Activated T-cell treated with anti-CD3 and anti-CD28 coated beads for 24 hours (primary cell): ENCODE measurements around the gene LOX.
"Not testable (repeated sequence)": the region's sequence is repeated elsewhere in the genome, so short reads cannot be mapped to it uniquely, and the experiment has no call there.

Experiments
- DNase-seq: peaks from one replicate; pipeline ENCODE4 v3.0.0-alpha.2; 2020; ENCODE audit warnings: low read depth

LOX gene

DNA sequence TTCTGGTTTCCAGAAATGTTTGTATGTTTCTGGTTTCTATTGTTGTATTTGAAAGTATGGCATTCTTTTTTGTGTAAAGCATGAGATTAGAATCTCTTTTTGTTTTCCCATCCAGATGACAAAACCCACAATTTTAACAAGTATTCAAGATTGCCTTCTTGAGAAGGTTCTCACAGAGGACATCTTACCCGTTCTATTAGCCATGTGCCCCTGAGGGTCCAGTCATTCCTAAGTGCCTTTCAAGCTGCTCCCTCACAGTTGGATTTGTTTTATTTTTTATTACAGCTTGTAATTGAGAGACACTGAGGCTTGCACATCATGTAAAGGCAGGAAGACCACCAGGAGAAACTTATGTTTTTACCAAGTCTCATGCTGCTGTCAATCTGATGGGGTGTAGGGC, 19.3 kb upstream of the LOX start:
- no peak for DNase-seq

- DNase-seq = no peak
Observed at GRCh38 chr5:122095158-122095557, 17.1 kb upstream of the LOX start.

- DNase-seq = not testable (repeated sequence)
Observed at GRCh38 chr5:122094251-122094650, 16.2 kb upstream of the LOX start.

DNA sequence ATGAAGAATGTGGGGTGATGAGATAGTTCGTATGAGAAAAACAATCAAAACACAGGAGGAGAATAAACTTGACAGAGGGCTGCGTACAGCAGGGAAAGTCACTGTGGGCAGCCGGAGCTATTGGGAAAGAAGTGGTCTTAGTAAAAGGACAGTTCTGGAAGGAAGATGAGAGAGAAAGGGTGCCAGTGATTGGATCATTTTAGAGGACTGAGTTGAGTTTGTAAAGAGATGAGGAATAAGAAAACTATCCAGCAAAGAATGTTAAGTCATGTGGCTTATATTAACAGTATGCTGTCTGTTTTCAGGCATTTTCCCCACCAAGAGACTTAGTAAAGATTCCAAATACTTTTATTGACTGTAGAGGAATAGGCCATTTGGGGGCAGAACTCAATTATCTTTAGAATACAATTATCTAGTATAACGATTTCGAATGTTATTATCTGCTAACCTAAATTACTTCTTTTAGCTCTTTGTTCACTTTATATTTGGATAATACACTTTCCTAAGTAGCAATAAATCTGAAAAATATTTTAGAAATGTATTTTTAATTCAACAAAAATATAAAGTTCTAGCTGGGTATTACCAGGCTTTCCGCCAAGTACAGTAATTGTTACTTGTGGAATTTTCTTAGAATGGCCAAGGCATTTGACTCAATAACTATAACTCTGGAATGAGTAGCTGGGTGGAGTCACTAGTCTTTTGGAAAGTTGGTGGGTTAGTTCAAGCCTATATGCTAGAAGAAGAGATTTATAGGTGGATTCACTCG, 15.5 kb upstream of the LOX start:
- no peak for DNase-seq

GRCh38 chr5:122091936-122092600, 14.0 kb upstream of the LOX start:
- DNase-seq = no peak

GRCh38 chr5:122089096-122090013, 11.3 kb upstream of the LOX start:
- no peak for DNase-seq

GRCh38 chr5:122085041-122085440, 7.0 kb upstream of the LOX start:
- DNase-seq = no peak

- no peak for DNase-seq
Observed at GRCh38 chr5:122083535-122083934, 5.5 kb upstream of the LOX start.

DNA sequence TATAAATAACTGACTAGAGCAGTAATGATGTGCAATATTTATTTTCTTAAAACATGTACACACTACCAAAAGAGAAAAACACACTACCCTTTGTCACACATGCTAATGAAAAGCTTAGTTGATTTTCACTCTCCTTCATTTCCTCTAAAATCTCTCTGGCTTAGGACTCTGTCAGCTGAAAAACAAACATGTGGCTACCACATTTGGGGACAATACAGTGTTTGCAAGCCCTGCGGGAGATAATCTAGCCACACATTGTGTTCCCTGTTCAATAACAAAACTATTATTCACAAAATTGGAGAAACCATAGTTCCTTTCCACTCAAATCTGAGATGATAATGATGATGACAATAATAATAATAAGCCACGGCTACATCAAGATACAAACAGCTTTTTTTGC, 3.5 kb upstream of the LOX start:
- no peak for DNase-seq

- DNase-seq = no peak
Observed at GRCh38 chr5:122077366-122078115, 518 bp downstream of the LOX start.

GRCh38 chr5:122076669-122077365, 1.2 kb downstream of the LOX start:
- no peak for DNase-seq

GRCh38 chr5:122076050-122076461, 2.0 kb downstream of the LOX start:
- no peak for DNase-seq

DNA sequence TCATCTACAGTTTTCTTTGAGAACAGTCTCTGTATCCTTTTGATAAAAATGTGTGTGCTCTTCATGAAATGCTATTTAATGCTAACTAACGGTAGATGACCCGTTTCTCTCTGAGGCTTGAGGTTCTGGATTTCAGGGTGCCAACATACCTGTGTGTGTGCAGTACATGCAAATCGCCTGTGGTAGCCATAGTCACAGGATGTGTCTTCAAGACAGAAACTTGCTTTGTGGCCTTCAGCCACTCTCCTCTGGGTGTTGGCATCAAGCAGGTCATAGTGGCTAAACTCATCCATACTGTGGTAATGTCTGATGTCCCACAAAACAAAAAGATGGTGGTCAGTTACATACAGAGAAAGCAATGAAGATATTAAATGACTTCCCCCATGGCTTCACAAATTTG, 4.2 kb downstream of the LOX start:
- DNase-seq = no peak

DNA sequence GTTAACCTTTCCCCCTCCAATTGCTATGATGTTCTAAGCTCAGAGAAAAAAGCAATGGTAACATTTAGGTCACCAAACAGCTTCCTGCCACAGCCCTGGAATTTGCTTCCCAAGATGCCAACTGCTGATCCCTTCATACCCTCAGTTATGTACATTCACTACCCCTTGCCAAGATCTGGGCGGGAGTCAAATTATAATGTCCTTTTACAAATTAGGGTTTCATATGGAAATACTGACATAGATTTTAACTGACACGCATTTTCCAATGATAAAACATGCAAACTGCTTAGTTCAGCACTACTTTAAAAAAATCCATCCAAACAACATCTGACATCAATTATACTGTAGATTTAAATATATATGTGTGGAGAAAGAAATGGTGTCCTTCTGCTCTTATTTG, 5.0 kb downstream of the LOX start:
- DNase-seq = no peak

DNA sequence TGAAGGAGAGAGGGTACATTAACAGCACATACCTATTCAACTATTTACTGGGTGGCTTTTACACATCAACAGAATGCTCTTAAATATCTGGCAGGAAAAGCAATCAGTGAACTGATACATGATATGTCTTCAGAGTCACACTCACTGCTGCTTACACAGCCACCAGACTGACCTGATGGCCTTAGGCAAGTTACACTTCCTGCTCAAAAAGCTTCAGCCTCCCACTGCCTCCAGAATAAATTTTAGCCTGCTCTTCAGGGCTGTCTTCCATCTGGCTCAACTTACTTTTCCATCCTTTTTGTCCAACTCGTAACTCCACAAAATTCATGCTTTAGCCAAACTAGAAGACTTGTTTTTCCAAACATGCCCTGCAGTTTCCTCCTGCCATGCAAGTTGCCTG, 10.7 kb downstream of the LOX start:
- DNase-seq = no peak

DNA sequence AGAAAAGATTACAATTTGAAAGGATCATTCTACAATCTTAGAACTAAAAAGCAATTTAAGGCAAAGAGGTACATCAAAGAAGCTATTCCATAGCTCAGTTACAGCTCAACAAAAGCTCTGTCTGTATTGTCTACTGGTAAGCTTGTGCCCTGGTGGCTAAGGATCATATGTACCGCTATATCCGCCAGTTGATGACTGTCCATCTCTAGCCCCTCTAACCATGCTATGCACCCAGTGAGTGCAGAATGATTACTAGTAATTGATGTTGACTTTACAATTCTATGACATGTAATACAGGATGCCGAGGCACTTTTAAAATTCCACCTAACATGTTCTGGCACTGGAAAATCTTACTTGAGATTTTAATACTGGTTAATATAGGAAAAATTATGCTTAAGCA, 13.1 kb downstream of the LOX start:
- no peak for DNase-seq

- DNase-seq = no peak
Observed at GRCh38 chr5:122063836-122064235, 14.2 kb downstream of the LOX start.

GRCh38 chr5:122062205-122062604, 15.9 kb downstream of the LOX start:
- no peak for DNase-seq

DNA sequence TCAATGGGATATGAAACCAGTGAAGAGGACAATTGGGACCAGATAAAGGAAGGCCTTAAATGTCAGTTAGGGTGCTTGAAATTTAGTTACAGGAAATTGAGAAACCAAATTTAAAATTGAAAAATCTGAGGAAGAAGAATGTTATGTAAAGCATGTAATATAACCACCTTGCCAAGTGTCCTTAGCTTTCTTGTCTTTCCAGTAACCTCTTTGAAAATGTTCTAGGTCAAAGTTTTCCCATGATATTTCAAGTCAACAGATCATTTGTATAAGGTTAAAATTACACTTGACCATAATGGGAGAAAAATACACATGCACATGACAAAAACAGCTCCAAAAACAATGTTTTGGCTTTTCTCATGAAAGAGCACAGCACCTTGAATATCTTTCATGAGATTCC, 21.1 kb downstream of the LOX start:
- no peak for DNase-seq

DNA sequence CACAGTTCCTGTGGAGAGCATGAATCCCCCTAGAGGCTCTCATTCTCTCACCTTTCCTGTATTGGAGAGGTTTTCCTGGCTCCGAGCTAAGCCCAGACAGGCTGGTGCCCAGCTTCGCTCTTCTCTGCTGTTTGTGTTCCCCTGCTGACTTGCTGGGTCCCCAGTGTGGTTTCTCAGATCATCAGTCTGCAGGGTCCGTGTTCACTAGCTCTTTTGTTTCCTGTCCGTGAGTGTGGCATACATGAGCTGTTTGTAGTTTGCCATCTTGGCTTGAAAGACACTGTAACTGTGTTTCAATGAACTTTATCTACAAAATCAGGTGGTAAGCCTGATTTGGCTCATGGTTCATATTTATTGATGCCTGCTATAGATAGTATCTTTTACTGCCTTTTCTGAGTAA, 23.8 kb downstream of the LOX start:
- no peak for DNase-seq
